ENCODE results near the gene EVPLL.
"Not testable (repeated sequence)": the region's sequence is repeated elsewhere in the genome, so short reads cannot be mapped to it uniquely, and the experiment has no call there.

EVPLL gene

DNA sequence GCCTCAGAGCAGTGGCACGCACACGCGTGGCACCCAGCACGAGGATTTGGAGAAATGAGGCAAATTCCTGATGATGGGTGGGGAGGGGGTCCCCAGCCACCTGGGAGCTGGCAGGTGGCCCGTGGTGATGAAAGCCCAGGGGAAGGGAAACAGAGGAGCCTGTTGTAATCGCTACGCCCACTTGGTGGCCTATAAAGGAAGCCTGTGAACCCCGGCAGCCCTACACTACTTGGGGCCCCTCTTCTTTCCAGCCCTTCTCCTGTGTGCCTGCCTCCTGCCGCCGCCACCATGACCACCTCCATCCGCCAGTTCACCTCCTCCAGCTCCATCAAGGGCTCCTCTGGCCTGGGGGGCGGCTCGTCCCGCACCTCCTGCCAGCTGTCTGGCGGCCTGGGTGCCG is 49.1 kb downstream of the EVPLL start:
- DNase-seq = not testable (repeated sequence)

DNA sequence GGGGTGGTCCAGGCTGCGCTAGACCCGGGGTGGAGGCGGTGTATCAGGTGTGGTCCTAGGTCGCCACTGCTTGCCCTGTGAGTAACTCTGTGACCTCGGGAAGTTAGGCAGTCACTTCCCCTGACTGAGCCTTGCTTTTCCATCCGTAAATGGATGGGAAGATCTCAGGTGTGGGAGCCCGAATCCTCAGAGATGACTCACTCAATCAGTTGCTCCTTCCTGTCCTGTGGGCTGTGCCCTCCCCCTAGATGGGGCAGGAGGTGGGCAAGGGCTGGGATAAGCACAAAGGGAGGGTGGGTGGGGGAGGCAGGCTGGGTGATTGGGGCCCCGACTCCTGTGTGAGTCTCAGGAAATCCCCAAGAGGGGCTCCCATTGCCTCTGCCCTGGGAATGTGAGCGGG is 54.6 kb downstream of the EVPLL start:
- DNase-seq = not testable (repeated sequence)

Data from T-helper 2 cell (primary cell).